ENCODE results near the gene ITPKB. TPM values are rescaled to one million over a fixed set of nuclear protein-coding genes. Genes with fewer than 3 reads are reported as not detected.

The ITPKB gene
- total RNA-seq, 1 experiment from 2014 or later, result 17.7 TPM

GRCh38 chr1:226672339-226672762 lies 66.7 kb downstream of the ITPKB start:
- no peak overlapping the region for H3K27ac ChIP-seq (ENCODE audit: low read length)
- no TSS peak for BruUV-seq (replicated peaks)
- H3K4me3 ChIP-seq (ENCODE audit: low read length), result no peak overlapping the region
- H3K36me3 ChIP-seq (ENCODE audit: low read depth, low read length), result no peaks in the 10 kb centered on the region
- H3K9me3 ChIP-seq (ENCODE audit: low read length), result no peaks in the 10 kb centered on the region
- H3K27me3 ChIP-seq (ENCODE audit: low read length), result no peaks in the 10 kb centered on the region
- ChIA-PET POLR2A (ENCODE audit: unreplicated experiment) (no interaction called here), CTCF (no interaction called here)
- intact Hi-C loops (cut with micrococcal nuclease), result no loop called here
- H3F3A ChIP-seq (ENCODE audit: low read length, unreplicated experiment), result peaks cover 7% of the 10 kb centered on the region
- H3K79me2 ChIP-seq (ENCODE audit: low read length), result no peaks in the 10 kb centered on the region
- DNase-seq (no peak), ATAC-seq (no peak)
- no peaks in the 10 kb centered on the region for H4K20me1 ChIP-seq (ENCODE audit: low read length)
- H2AFZ ChIP-seq (ENCODE audit: low read length), result no peak overlapping the region
- no peaks in the 10 kb centered on the region for H3K9me2 ChIP-seq (replicated peaks; ENCODE audit: low read length)
- no peak overlapping the region for H3K4me2 ChIP-seq (ENCODE audit: low read length)
- peaks cover 22% of the 10 kb centered on the region for H3K4me1 ChIP-seq (ENCODE audit: insufficient read depth, low read length)
- TF ChIP-seq CTCF (conservative IDR thresholded peaks at IDR 0.05; ENCODE audit: low read depth, low read length) (no peak), EZH2 (IDR thresholded peaks at IDR 0.05; ENCODE audit: low read length, unreplicated experiment) (no peak), EZH2phosphoT487 (IDR thresholded peaks at IDR 0.05; ENCODE audit: borderline replicate concordance, low read length) (no peak)
- H3K9ac ChIP-seq (ENCODE audit: low read length), result no peak overlapping the region

- intact Hi-C loops (cut with micrococcal nuclease), result no loop called here
- Histone ChIP-seq H3K4me2 (ENCODE audit: low read length) (no peak overlapping the region), H3K27ac (ENCODE audit: low read length) (no peak overlapping the region), H3K9me3 (ENCODE audit: low read length) (no peaks in the 10 kb centered on the region), H3K27me3 (ENCODE audit: low read length) (no peaks in the 10 kb centered on the region), H4K20me1 (ENCODE audit: low read length) (no peaks in the 10 kb centered on the region), H2AFZ (ENCODE audit: low read length) (no peak overlapping the region), H3K79me2 (ENCODE audit: low read length) (no peaks in the 10 kb centered on the region), H3K9me2 (replicated peaks; ENCODE audit: low read length) (no peaks in the 10 kb centered on the region), H3K9ac (ENCODE audit: low read length) (no peak overlapping the region), H3K4me1 (ENCODE audit: insufficient read depth, low read length) (peaks cover 11% of the 10 kb centered on the region), H3K4me3 (ENCODE audit: low read length) (no peak overlapping the region), H3K36me3 (ENCODE audit: low read depth, low read length) (no peaks in the 10 kb centered on the region), H3F3A (ENCODE audit: low read length, unreplicated experiment) (peaks cover under 1% of the 10 kb centered on the region)
- ChIA-PET CTCF (no interaction called here), POLR2A (ENCODE audit: unreplicated experiment) (interaction anchor here (0.5 kb wide), 1 partner anchor 10 kb away, joined by 3 read pairs; no protein-coding TSS in a partner anchor)
- TF ChIP-seq CTCF (conservative IDR thresholded peaks at IDR 0.05; ENCODE audit: low read depth, low read length) (no peak), EZH2phosphoT487 (IDR thresholded peaks at IDR 0.05; ENCODE audit: borderline replicate concordance, low read length) (no peak), EZH2 (IDR thresholded peaks at IDR 0.05; ENCODE audit: low read length, unreplicated experiment) (no peak)
- peak; percentile 18; the same call in 1 of the 2 replicates for ATAC-seq
- peak; percentile 52 for DNase-seq
- no TSS peak for BruUV-seq (replicated peaks)
Measured at GRCh38 chr1:226671277-226671676, 67.8 kb downstream of the ITPKB start.

GRCh38 chr1:226670073-226670472 lies 69.0 kb downstream of the ITPKB start:
- no peak overlapping the region for H2AFZ ChIP-seq (ENCODE audit: low read length)
- no peak overlapping the region for H3K4me2 ChIP-seq (ENCODE audit: low read length)
- H3K9me3 ChIP-seq (ENCODE audit: low read length), result no peaks in the 10 kb centered on the region
- TF ChIP-seq EZH2phosphoT487 (IDR thresholded peaks at IDR 0.05; ENCODE audit: borderline replicate concordance, low read length), result no peak
- no peak for TF ChIP-seq CTCF (conservative IDR thresholded peaks at IDR 0.05; ENCODE audit: low read depth, low read length)
- TF ChIP-seq EZH2 (IDR thresholded peaks at IDR 0.05; ENCODE audit: low read length, unreplicated experiment), result no peak
- no peak overlapping the region for H3K9ac ChIP-seq (ENCODE audit: low read length)
- no peaks in the 10 kb centered on the region for H4K20me1 ChIP-seq (ENCODE audit: low read length)
- peaks cover 4% of the 10 kb centered on the region for H3K4me1 ChIP-seq (ENCODE audit: insufficient read depth, low read length)
- H3K79me2 ChIP-seq (ENCODE audit: low read length), result no peaks in the 10 kb centered on the region
- H3K4me3 ChIP-seq (ENCODE audit: low read length), result no peak overlapping the region
- no peak overlapping the region for H3K27ac ChIP-seq (ENCODE audit: low read length)
- intact Hi-C loops (cut with micrococcal nuclease), result no loop called here
- H3K9me2 ChIP-seq (replicated peaks; ENCODE audit: low read length), result no peaks in the 10 kb centered on the region
- CTCF ChIA-PET, result no interaction called here
- no peak for ATAC-seq
- DNase-seq, result no peak
- POLR2A ChIA-PET (ENCODE audit: unreplicated experiment), result no interaction called here
- H3K36me3 ChIP-seq (ENCODE audit: low read depth, low read length), result no peaks in the 10 kb centered on the region
- H3F3A ChIP-seq (ENCODE audit: low read length, unreplicated experiment), result no peaks in the 10 kb centered on the region
- no TSS peak for BruUV-seq (replicated peaks)
- no peaks in the 10 kb centered on the region for H3K27me3 ChIP-seq (ENCODE audit: low read length)

All from PC-3 (cell line).